CD8-positive, alpha-beta memory T cell (primary cell): Measurements from ENCODE around the gene AGBL2. TPM values are rescaled to one million over a fixed set of nuclear protein-coding genes. Genes with fewer than 3 reads are reported as not detected.
"Not testable (repeated sequence)": the region's sequence is repeated elsewhere in the genome, so short reads cannot be mapped to it uniquely, and the experiment has no call there.

Source experiments
- CTCF ChIA-PET: fragments of 350-600 bp; sonication (Branson Sonifier 250); formaldehyde crosslinking; loops from one replicate; lab custom pipeline; 2021; ENCODE audit warnings: antibody characterized with exemption; lab: Charles Lee
- POLR2A ChIA-PET: fragments of 350-600 bp; sonication (Branson Sonifier 250); formaldehyde crosslinking; loops from one replicate; lab custom pipeline; 2021; ENCODE audit warnings: antibody characterized with exemption; lab: Charles Lee
- DNase-seq, 5 donors: peaks; one replicate each; pipeline versions ENCODE4 v3.0.0 to v3.0.0-alpha.2; 2020 to 2022; ENCODE audit warnings: mixed read lengths in 1 of 5
- H3K27ac ChIP-seq: one replicate; pipeline ENCODE4 v1.7.0; 2013; ENCODE audit warnings: low read depth, mild to moderate bottlenecking, low read length, moderate library complexity
- H3K27me3 ChIP-seq: 2 replicates; pipeline ENCODE4 v1.7.0; 2013; ENCODE audit warnings: low read length, mild to moderate bottlenecking; ENCODE audit not compliant: insufficient read depth, poor library complexity, severe bottlenecking
- H3K36me3 ChIP-seq: 2 replicates; pipeline ENCODE4 v1.7.0; 2013; ENCODE audit warnings: mild to moderate bottlenecking, low read length, moderate library complexity; ENCODE audit not compliant: insufficient read depth
- H3K4me1 ChIP-seq: 2 replicates; pipeline ENCODE4 v1.7.0; 2013; ENCODE audit warnings: mild to moderate bottlenecking, low read length, moderate library complexity; ENCODE audit not compliant: insufficient read depth
- H3K4me3 ChIP-seq: 2 replicates; pipeline ENCODE4 v1.7.0; 2013; ENCODE audit warnings: mild to moderate bottlenecking, low read length
- H3K9me3 ChIP-seq: 2 replicates; pipeline ENCODE4 v1.7.0; 2013; ENCODE audit warnings: mild to moderate bottlenecking, low read length
- H3K27ac Mint-ChIP-seq, 8 donors: one replicate each; pipeline ENCODE4 v1.8.0; 2020 to 2021; ENCODE audit warnings: mixed read lengths in 8 of 8, mild to moderate bottlenecking in 6 of 8, inconsistent platforms in 3 of 8, moderate library complexity in 3 of 8
- H3K27me3 Mint-ChIP-seq, 2 donors: one replicate each; pipeline ENCODE4 v1.8.0; 2020 to 2021; ENCODE audit warnings: mixed read lengths in 2 of 2, mild to moderate bottlenecking in 1 of 2, moderate library complexity in 1 of 2
- H3K36me3 Mint-ChIP-seq, 3 donors: one replicate each; pipeline ENCODE4 v1.8.0; 2020 to 2021; ENCODE audit warnings: mixed read lengths in 3 of 3, inconsistent platforms in 1 of 3, mild to moderate bottlenecking in 1 of 3
- H3K4me1 Mint-ChIP-seq, 3 donors: one replicate each; pipeline ENCODE4 v1.8.0; 2020 to 2021; ENCODE audit warnings: mixed read lengths in 3 of 3, inconsistent platforms in 1 of 3, mild to moderate bottlenecking in 1 of 3
- H3K4me3 Mint-ChIP-seq, 7 donors: one replicate each; pipeline ENCODE4 v1.8.0; 2020 to 2021; ENCODE audit warnings: mixed read lengths in 7 of 7, mild to moderate bottlenecking in 6 of 7, moderate library complexity in 4 of 7, inconsistent platforms in 2 of 7
- H3K9me3 Mint-ChIP-seq, 5 donors: one replicate each; pipeline ENCODE4 v1.8.0; 2020 to 2022; ENCODE audit warnings: mixed read lengths in 5 of 5, mild to moderate bottlenecking in 3 of 5, moderate library complexity in 2 of 5, inconsistent platforms in 1 of 5
- polyA plus RNA-seq: library from polyadenylated mRNA; unstranded; fragments of 300-500 nt; fragmentation: Illumina TruSeq; gene quantifications from one replicate; pipeline ENCODE4 v1.2.3, GENCODE V29; 2021
- total RNA-seq, 2 experiments: library from RNA; stranded (reverse); gene quantifications; one replicate each; pipeline ENCODE4 v1.2.3, GENCODE V29; 2021

Gene AGBL2
- total and polyA plus RNA-seq, 3 experiments from 2014 or later = 1.0 to 2.9 (median 2.6) TPM

DNA sequence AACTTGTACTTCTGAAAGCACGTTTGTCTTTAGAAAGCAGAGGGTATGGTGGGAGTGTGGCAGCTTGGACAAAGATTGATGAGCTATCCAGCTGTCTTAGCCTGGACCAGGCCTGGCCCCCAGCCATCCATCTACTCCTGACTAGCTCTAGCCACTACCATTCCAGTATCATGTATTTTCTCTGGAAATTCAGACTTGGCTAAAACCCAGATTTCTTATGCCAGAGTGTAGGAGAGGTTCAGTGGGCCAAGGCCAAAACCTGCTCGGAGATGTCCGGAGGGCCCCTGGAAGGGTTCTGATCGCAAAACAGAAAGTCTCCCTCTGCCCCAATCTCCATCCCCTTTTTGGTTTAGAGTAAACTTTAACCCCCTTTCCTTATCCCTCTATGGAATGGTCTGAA is 48.0 kb downstream of the AGBL2 start:
- H3K27me3 Mint-ChIP-seq = no peaks in the 10 kb centered on the region
- CTCF ChIA-PET = no interaction called here

DNA sequence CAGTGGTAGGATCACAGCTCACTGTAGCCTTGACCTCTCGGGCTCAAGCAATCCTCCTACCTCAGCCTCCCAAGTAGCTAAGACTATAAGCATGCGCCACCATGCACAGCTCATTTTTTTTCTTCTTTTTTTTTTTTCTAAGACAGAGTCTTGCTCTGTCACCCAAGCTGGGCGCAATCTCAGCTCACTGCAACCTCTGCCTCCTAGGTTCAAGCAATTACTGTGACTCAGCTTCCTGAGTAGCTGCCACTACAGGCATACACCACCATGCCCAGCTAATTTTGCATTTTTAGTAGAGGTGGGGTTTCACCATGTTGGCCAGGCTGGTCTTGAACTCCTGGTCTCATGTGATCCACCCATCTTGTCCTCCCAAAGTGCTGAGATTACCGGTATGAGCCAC is 50.2 kb downstream of the AGBL2 start:
- H3K27ac ChIP-seq, H3K9me3 Mint-ChIP-seq, H3K4me3 Mint-ChIP-seq, H3K4me3 ChIP-seq, DNase-seq, H3K4me1 Mint-ChIP-seq, CTCF ChIA-PET, H3K9me3 ChIP-seq, H3K36me3 Mint-ChIP-seq, H3K27ac Mint-ChIP-seq, H3K36me3 ChIP-seq, H3K27me3 Mint-ChIP-seq, H3K4me1 ChIP-seq, H3K27me3 ChIP-seq, POLR2A ChIA-PET: not testable (repeated sequence)

More for the DNA sequence above, 48.0 kb downstream of the AGBL2 start:
- no peak overlapping the region for H3K4me3 ChIP-seq
- Mint-ChIP-seq H3K36me3 (peaks cover 0 to 3% (median 0%) of the 10 kb centered on the region in 3 donors), H3K4me3 (no peak overlapping the region), H3K4me1 (no peaks in the 10 kb centered on the region), H3K27ac (no peak overlapping the region), H3K9me3 (no peaks in the 10 kb centered on the region)
- POLR2A ChIA-PET = no interaction called here
- H3K4me1 ChIP-seq = no peaks in the 10 kb centered on the region
- H3K27me3 ChIP-seq = no peaks in the 10 kb centered on the region
- no peaks in the 10 kb centered on the region for H3K9me3 ChIP-seq
- no peak overlapping the region for H3K27ac ChIP-seq
- DNase-seq = no peak
- H3K36me3 ChIP-seq = no peaks in the 10 kb centered on the region

DNA sequence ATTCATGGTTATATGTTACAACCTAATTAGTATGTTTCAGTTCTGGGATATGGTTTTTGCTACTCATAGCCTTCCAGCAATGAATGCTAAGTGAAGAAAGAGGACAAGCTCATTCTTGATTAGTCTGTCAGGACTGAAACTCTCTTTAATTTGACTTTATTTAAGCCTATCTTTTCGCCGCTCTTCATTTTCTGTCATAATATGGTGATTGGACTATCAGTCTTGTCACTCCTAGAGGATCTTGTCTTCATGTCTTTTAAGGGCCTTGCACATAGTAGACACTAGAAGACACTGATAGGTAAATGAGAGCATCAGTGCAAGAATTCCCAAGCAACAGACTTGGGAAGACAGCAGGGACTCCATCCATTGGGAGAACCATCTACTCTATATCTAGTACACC is 53.9 kb downstream of the AGBL2 start:
- Mint-ChIP-seq H3K36me3 (no peaks in the 10 kb centered on the region), H3K4me1 (no peaks in the 10 kb centered on the region), H3K4me3 (no peak overlapping the region), H3K9me3 (no peaks in the 10 kb centered on the region), H3K27me3 (peaks cover 0 to 5% of the 10 kb centered on the region in 2 donors), H3K27ac (no peak overlapping the region)
- POLR2A ChIA-PET = no interaction called here
- Histone ChIP-seq H3K36me3 (no peaks in the 10 kb centered on the region), H3K4me1 (no peaks in the 10 kb centered on the region), H3K9me3 (no peaks in the 10 kb centered on the region), H3K4me3 (no peak overlapping the region), H3K27me3 (no peaks in the 10 kb centered on the region), H3K27ac (no peak overlapping the region)
- no peak for DNase-seq
- CTCF ChIA-PET = no interaction called here

DNA sequence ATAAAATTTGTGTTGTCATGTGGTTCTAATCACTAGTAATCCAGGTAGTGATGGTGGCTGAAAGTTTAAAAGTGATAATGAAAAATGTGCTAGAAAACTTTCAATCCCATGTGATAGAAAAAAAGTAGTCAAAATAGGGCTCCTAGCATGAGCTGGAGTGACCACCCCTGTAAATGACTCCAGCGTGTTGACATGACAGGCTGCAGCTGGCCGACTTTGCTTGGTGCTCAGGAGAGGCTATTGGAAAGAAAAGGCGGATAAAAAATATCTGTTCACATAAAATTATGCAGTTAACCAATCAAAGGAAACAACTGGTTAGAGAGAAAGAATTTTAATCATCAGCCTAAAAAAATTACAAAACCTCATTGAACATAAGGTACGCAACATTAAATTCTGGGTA is 55.9 kb downstream of the AGBL2 start:
- CTCF ChIA-PET = no interaction called here
- Histone ChIP-seq H3K27ac (no peak overlapping the region), H3K36me3 (no peaks in the 10 kb centered on the region), H3K27me3 (no peaks in the 10 kb centered on the region), H3K4me3 (no peak overlapping the region), H3K9me3 (no peaks in the 10 kb centered on the region), H3K4me1 (no peaks in the 10 kb centered on the region)
- Mint-ChIP-seq H3K36me3 (no peaks in the 10 kb centered on the region), H3K4me1 (no peaks in the 10 kb centered on the region), H3K27me3 (peaks cover 5 to 7% of the 10 kb centered on the region in 2 donors), H3K27ac (no peak overlapping the region), H3K9me3 (no peaks in the 10 kb centered on the region), H3K4me3 (no peak overlapping the region)
- DNase-seq = no peak
- POLR2A ChIA-PET = interaction anchor here (0.6 kb wide), 1 partner anchor 594 kb away, joined by 4 read pairs; no protein-coding TSS in a partner anchor

DNA sequence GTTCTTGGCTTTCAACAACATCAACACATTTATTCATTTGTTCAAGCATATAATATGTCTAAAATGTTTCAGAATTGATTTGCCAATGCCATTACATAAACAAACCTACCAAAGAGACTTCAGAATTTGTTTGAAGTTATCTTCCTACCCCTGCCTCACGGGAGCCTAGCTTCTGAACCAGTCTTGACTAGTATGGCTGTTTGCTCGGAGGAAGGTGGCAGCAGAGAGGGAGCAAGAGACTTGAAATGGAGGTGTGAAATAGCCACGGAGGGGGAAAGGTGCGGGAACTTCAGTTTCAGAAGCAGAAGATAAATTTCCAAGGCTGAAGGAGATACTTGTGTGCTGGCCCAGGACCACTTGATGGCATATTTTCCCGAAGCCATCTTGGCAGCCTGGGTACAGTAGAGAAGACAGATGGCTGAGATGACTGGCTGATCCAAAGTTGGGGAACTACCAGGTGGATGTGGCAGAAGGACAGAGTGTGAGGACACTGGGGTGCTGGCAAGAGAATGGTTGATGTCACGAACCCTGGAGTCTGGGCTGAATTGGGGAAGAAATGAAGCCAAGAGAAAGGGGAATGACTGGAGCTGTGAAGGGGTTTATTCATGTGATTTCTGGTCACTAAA is 58.8 kb downstream of the AGBL2 start:
- Mint-ChIP-seq H3K9me3 (peaks cover 0 to 7% (median 3%) of the 10 kb centered on the region in 5 donors), H3K4me3 (no peak overlapping the region), H3K27ac (no peak overlapping the region), H3K27me3 (peaks cover 5 to 7% of the 10 kb centered on the region in 2 donors), H3K36me3 (peaks cover 0 to 13% (median 0%) of the 10 kb centered on the region in 3 donors), H3K4me1 (no peaks in the 10 kb centered on the region)
- Histone ChIP-seq H3K4me3 (no peak overlapping the region), H3K27ac (no peak overlapping the region), H3K36me3 (no peaks in the 10 kb centered on the region), H3K27me3 (no peaks in the 10 kb centered on the region), H3K4me1 (no peaks in the 10 kb centered on the region), H3K9me3 (no peaks in the 10 kb centered on the region)
- ChIA-PET POLR2A (no interaction called here), CTCF (no interaction called here)
- no peak for DNase-seq

DNA sequence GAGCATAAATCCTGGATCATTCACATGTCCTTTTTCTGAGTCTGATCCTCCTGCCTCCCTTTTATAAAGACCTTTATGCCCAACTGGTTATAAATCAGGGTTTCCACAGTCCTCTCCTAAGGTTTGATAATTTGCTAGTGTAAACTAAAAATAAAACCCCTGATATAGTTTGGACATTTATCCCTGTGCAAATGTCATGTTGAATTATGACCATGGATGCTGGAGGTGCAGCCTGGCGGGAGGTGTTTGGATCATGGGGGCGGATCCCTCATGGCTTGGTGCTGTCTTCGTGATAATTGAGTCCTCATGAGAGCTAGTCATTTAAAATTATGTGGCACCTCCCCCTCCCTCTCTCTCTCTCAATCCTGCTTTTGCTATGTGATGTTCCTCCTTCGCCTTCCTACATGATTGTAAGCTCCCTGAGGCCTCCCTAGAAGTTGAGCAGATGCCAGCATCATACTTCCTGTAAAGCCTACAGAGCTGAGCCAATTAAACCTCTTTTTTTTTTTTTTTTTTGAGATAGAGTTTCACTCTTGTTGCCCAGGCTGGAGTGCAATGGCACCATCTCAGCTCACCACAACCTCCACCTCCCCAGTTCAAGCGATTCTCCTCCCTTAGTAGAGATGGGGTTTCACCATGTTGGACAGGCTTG is 63.2 kb downstream of the AGBL2 start:
- H3K27me3 Mint-ChIP-seq = peaks cover 4 to 5% of the 10 kb centered on the region in 2 donors
- no peak overlapping the region for H3K4me3 Mint-ChIP-seq
- peaks cover 0 to 7% (median 3%) of the 10 kb centered on the region in 5 donors for H3K9me3 Mint-ChIP-seq
- Histone ChIP-seq H3K4me3 (no peak overlapping the region), H3K4me1 (no peaks in the 10 kb centered on the region), H3K27me3 (no peaks in the 10 kb centered on the region), H3K27ac (no peak overlapping the region), H3K36me3 (no peaks in the 10 kb centered on the region), H3K9me3 (no peaks in the 10 kb centered on the region)
- no peak overlapping the region for H3K27ac Mint-ChIP-seq
- CTCF ChIA-PET = interaction anchor here (1.0 kb wide), 1 partner anchor 9 kb away, joined by 3 read pairs; no protein-coding TSS in a partner anchor
- DNase-seq = no peak
- H3K4me1 Mint-ChIP-seq = no peaks in the 10 kb centered on the region
- H3K36me3 Mint-ChIP-seq = peaks cover 0 to 13% (median 0%) of the 10 kb centered on the region in 3 donors
- POLR2A ChIA-PET = interaction anchor here (0.6 to 0.7 kb wide), 2 partner anchors 20 to 84 kb away, joined by 3 read pairs; no protein-coding TSS in a partner anchor

DNA sequence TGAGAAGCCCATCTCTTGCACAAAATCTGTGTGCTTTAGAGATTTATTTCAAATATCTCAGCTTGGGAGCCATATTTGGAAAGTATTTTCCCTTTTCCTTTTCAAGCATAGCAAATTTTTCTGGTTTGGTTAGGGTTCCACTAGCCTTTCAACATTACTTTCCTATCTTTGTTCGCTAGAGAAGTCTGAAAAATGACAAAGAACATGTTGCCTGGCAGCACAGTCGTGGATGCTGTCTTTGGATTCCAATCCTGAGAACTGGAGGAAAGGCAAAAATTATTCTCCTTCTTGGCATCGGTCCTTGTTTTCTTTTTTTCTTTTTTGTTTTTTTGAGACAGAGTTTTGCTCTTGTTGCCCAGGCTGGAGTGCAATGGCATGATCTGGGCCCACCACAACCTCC is 65.9 kb downstream of the AGBL2 start:
- Mint-ChIP-seq H3K27ac (no peak overlapping the region), H3K9me3 (peaks cover 0 to 7% (median 3%) of the 10 kb centered on the region in 5 donors), H3K4me3 (no peak overlapping the region), H3K27me3 (no peaks in the 10 kb centered on the region), H3K4me1 (no peaks in the 10 kb centered on the region), H3K36me3 (peaks cover 0 to 13% (median 0%) of the 10 kb centered on the region in 3 donors)
- Histone ChIP-seq H3K4me3 (no peak overlapping the region), H3K36me3 (no peaks in the 10 kb centered on the region), H3K9me3 (no peaks in the 10 kb centered on the region), H3K27ac (no peak overlapping the region), H3K27me3 (no peaks in the 10 kb centered on the region), H3K4me1 (no peaks in the 10 kb centered on the region)
- DNase-seq = no peak
- ChIA-PET CTCF (no interaction called here), POLR2A (no interaction called here)

DNA sequence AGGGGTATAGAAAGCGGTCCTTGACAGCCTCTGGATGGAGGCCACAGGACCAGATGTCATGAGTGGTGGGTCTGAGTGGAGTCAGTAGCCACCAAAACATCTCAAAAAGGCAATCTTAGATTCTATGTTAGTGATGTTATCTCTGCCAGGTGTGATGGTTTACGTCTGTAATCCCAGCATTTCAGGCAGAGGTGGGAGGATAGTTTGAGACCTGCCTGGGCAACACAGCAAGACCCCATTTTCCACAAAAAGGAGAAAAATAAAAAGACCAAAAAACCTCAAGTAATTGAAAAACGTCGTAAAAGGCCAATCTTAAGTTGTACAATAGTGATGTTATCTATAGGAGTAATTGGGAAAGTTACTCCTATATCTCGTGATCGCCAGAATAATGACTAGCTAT is 69.2 kb downstream of the AGBL2 start:
- H3K27me3 ChIP-seq = no peaks in the 10 kb centered on the region
- no peaks in the 10 kb centered on the region for H3K36me3 ChIP-seq
- ChIA-PET POLR2A (no interaction called here), CTCF (no interaction called here)
- no peaks in the 10 kb centered on the region for H3K9me3 ChIP-seq
- H3K27me3 Mint-ChIP-seq = no peaks in the 10 kb centered on the region
- no peak for DNase-seq
- H3K4me1 Mint-ChIP-seq = peaks cover 16 to 19% (median 19%) of the 10 kb centered on the region in 3 donors
- H3K4me1 ChIP-seq = peaks cover 9% of the 10 kb centered on the region
- peak overlapping the region in 2 of 7 donors; percentile 3 to 19 for H3K4me3 Mint-ChIP-seq
- no peak overlapping the region for H3K27ac ChIP-seq
- no peaks in the 10 kb centered on the region for H3K9me3 Mint-ChIP-seq
- H3K4me3 ChIP-seq = no peak overlapping the region
- peaks cover 0 to 7% (median 0%) of the 10 kb centered on the region in 3 donors for H3K36me3 Mint-ChIP-seq
- no peak overlapping the region for H3K27ac Mint-ChIP-seq
